Pancreas (tissue), 10 donors: Measurements from ENCODE around the gene MRPL49. TPM values are rescaled to one million over a fixed set of nuclear protein-coding genes. Genes with fewer than 3 reads are reported as not detected.

Experiments used
- ATAC-seq, 4 donors: fragments of 200-7000 bp; cut with Tn5 transposase; one replicate each; pipeline versions ENCODE4 v1.8.0 to v1.9.1; 2020; ENCODE audit warnings: mild to moderate bottlenecking in 4 of 4, moderate library complexity in 4 of 4
- DNase-seq, 6 donors: peaks; one replicate each; pipeline ENCODE4 v3.0.0-alpha.2; 2020
- FAIRE-seq: peaks from 2 replicates; lab custom pipeline; 2012; peaks lifted over from hg19 to GRCh38; lab: Jason Lieb, UNC
- H3K27ac ChIP-seq, 4 donors: fragments of 200-600 bp; sonication (generic); 1 replicate in 3 of 4; 2 replicates in 1 of 4; pipeline versions ENCODE4 v1.5.0 to v1.8.0; 2020
- H3K27me3 ChIP-seq, 4 donors: fragments of 200-600 bp; one replicate each; pipeline ENCODE4 v1.8.0; 2021
- H3K36me3 ChIP-seq, 3 donors: fragments of 200-600 bp; sonication (generic) in 1 of 3; one replicate each; pipeline versions ENCODE4 v1.5.0 to v1.8.0; 2020 to 2021
- H3K4me1 ChIP-seq, 3 donors: fragments of 200-600 bp; one replicate each; pipeline ENCODE4 v1.8.0; 2021
- H3K4me3 ChIP-seq, 4 donors: fragments of 200-600 bp; sonication (generic) in 2 of 4; one replicate each; pipeline versions ENCODE4 v1.5.0 to v1.8.0; 2020 to 2021
- H3K9me3 ChIP-seq, 4 donors: fragments of 200-600 bp; one replicate each; pipeline ENCODE4 v1.8.0; 2021
- CTCF ChIP-seq, 4 donors: fragments of 200-600 bp; sonication (generic) in 3 of 4; IDR thresholded peaks; one replicate each; pipeline versions ENCODE4 v1.5.0 to v1.8.0; 2021; ENCODE audit warnings: antibody characterized with exemption in 4 of 4
- WGBS, 2 donors: extraction: QIAGEN DNeasy Blood & Tissue Kit; methylation state at CpG; one replicate each; pipeline ENCODE4 v1.1.7; 2013; 5-methylcytosine and 5-hydroxymethylcytosine counted together
- intact Hi-C, 3 donors: fragments of 100-400 bp; cut with DNase I; formaldehyde crosslinking; loops; one replicate each; pipeline versions ENCODE4 v1.11.1 to v1.14.2; 2022
- polyA plus RNA-seq, 2 donors: library from polyadenylated mRNA; stranded (reverse); fragments of 200-250 nt; gene quantifications; one replicate each; pipeline ENCODE4 v1.2.3, GENCODE V29; 2013
- total RNA-seq, 6 donors: library from RNA; stranded (reverse); fragmentation: NEBNext Ultra II Directional in 4 of 6; extraction: Animal tissue kit (Norgen Biotek cat#: 25700) in 4 of 6; gene quantifications; one replicate each; pipeline versions ENCODE4 v1.2.1 to v1.2.4, GENCODE V29; 2021 to 2023
- donor health status: healthy with polysubstance abuse.
- donor health status: DM: no; HTN: no; CAD: no; lungs with moderate emphysema.
- donor health status: DM: no; HTN: no; CAD: no.
- donor health status: control.
- donor health status: control.
- donor health status: Bipolar disorder and iron deficiency.
- donor health status: DM: yes; HTN: yes; CAD: no.
- donor health status: DM: no; HTN: no; CAD: no.
- donor health status: DM: no; HTN: no; CAD: no.
- donor health status: DM: yes; HTN: yes; CAD: no.

MRPL49 gene
- total and polyA plus RNA-seq, 8 donors, result 10.3 to 31.2 (median 21.4) TPM

- H3K9me3 ChIP-seq, result no peaks in the 10 kb centered on the region
- FAIRE-seq (no peak), DNase-seq (peak; percentile 79 to 99 (median 92)), ATAC-seq (peak; percentile 34 to 71 (median 56))
- H3K36me3 ChIP-seq, result peaks cover 0 to 23% (median 7%) of the 10 kb centered on the region in 3 donors
- intact Hi-C loops, result loop anchor here in 1 of 3 donors (10.0 kb wide), 1 partner anchor 96 kb away; the partner anchor contains the start of gene ARL2
- peaks cover 26 to 29% (median 28%) of the 10 kb centered on the region in 3 donors for H3K4me1 ChIP-seq
- H3K4me3 ChIP-seq, result no peak overlapping the region
- H3K27me3 ChIP-seq, result no peaks in the 10 kb centered on the region
- H3K27ac ChIP-seq, result peak overlapping the region in 1 of 4 donors; percentile 51
- WGBS, 2 donors, result 9 to 10% methylated on average over 18 of the region's 18 CpGs
- TF ChIP-seq CTCF (IDR thresholded peaks at IDR 0.05), result peak; percentile 98 to 99 (median 98)
Measured at GRCh38 chr11:65110354-65110861, 11.7 kb upstream of the MRPL49 start.

GRCh38 chr11:65111159-65111743, 10.9 kb upstream of the MRPL49 start:
- Histone ChIP-seq H3K27me3 (no peaks in the 10 kb centered on the region), H3K9me3 (no peaks in the 10 kb centered on the region), H3K4me3 (peak overlapping the region in 2 of 4 donors; percentile 57 to 70), H3K27ac (peak overlapping the region in 1 of 4 donors; percentile 75), H3K4me1 (peaks cover 27 to 35% (median 34%) of the 10 kb centered on the region in 3 donors), H3K36me3 (peaks cover 0 to 23% (median 7%) of the 10 kb centered on the region in 3 donors)
- 53 to 54% methylated on average over 28 to 31 of the region's 31 CpGs for WGBS, 2 donors
- peak in 1 of 6 donors; percentile 39 for DNase-seq
- ATAC-seq, result no peak
- no peak for TF ChIP-seq CTCF (IDR thresholded peaks at IDR 0.05)
- intact Hi-C loops, result loop anchor here in 1 of 3 donors (10.0 kb wide), 1 partner anchor 96 kb away; the partner anchor contains the start of gene ARL2
- no peak for FAIRE-seq

GRCh38 chr11:65111744-65112545, 10.2 kb upstream of the MRPL49 start, which contains the start of gene TM7SF2:
Gene TM7SF2 (plus strand): TSS chr11:65111872. CDS start chr11:65112016, 144 bp downstream.
- Histone ChIP-seq H3K36me3 (peaks cover 0 to 23% (median 7%) of the 10 kb centered on the region in 3 donors), H3K27me3 (no peaks in the 10 kb centered on the region), H3K4me3 (peak within 1 kb of the TSS; percentile 31 to 70 (median 54)), H3K27ac (peak within 1 kb of the TSS; percentile 58 to 88 (median 70)), H3K9me3 (no peaks in the 10 kb centered on the region), H3K4me1 (peaks cover 31 to 39% (median 38%) of the 10 kb centered on the region in 3 donors)
- DNase-seq (peak; percentile 95 to 99 (median 98)), ATAC-seq (peak; percentile 80 to 92 (median 85)), FAIRE-seq (no peak)
- intact Hi-C loops, result loop anchor here in 1 of 3 donors (10.0 kb wide), 1 partner anchor 97 kb away; the partner anchor contains the start of gene ARL2
- WGBS, 2 donors, result 1% methylated on average over 34 to 64 of the region's 64 CpGs
- TF ChIP-seq CTCF (IDR thresholded peaks at IDR 0.05), result no peak

- no peaks in the 10 kb centered on the region for H3K27me3 ChIP-seq
- DNase-seq, result peak in 5 of 6 donors; percentile 63 to 91 (median 86)
- WGBS, 2 donors, result 5 to 7% methylated on average over 50 to 57 of the region's 57 CpGs
- no peaks in the 10 kb centered on the region for H3K9me3 ChIP-seq
- no peak for FAIRE-seq
- intact Hi-C loops, result loop anchor here in 1 of 3 donors (10.0 kb wide), 1 partner anchor 98 kb away; the partner anchor contains the start of gene ARL2
- peaks cover 0 to 20% (median 7%) of the 10 kb centered on the region in 3 donors for H3K36me3 ChIP-seq
- peak overlapping the region; percentile 58 to 88 (median 70) for H3K27ac ChIP-seq
- H3K4me3 ChIP-seq, result peak overlapping the region; percentile 31 to 70 (median 54)
- H3K4me1 ChIP-seq, result peaks cover 31 to 39% (median 38%) of the 10 kb centered on the region in 3 donors
- ATAC-seq, result peak; percentile 55 to 66 (median 60)
- TF ChIP-seq CTCF (IDR thresholded peaks at IDR 0.05), result peak; percentile 82 to 88 (median 87)
Measured at GRCh38 chr11:65112546-65113360, 9.4 kb upstream of the MRPL49 start.
